OCI-LY7 (cell line): ENCODE measurements around the gene LRCH3. TPM values are rescaled to one million over a fixed set of nuclear protein-coding genes. Genes with fewer than 3 reads are reported as not detected.

Experiments used
- BruUV-seq: library from RNA; stranded (reverse); fragments of 400-500 nt; replicated peaks from 2 replicates; lab custom pipeline; 2021; lab: Mats Ljungman, UMichigan
- CTCF ChIA-PET: fragments of 300-600 bp; sonication (Branson Sonifier 250); formaldehyde crosslinking; loops from one replicate; lab custom pipeline; 2022; ENCODE audit warnings: antibody characterized with exemption; ENCODE audit not compliant: unreplicated experiment; lab: Charles Lee
- POLR2A ChIA-PET: fragments of 300-600 bp; sonication (Branson Sonifier 250); formaldehyde crosslinking; loops from one replicate; lab custom pipeline; 2022; ENCODE audit warnings: antibody characterized with exemption; lab: Charles Lee
- DNase-seq: peaks from one replicate; pipeline ENCODE4 v3.0.0-alpha.2; 2015; ENCODE audit warnings: low spot score
- H2AFZ ChIP-seq: fragments of 200-600 bp; sonication (generic), shearing (Covaris generic); 2 replicates; pipeline ENCODE4 v1.6.1; 2014; ENCODE audit warnings: mild to moderate bottlenecking, antibody characterized with exemption, low read length, moderate library complexity
- H3K27ac ChIP-seq: fragments of 200-600 bp; sonication (generic); 2 replicates; pipeline ENCODE4 v1.5.1; 2014; ENCODE audit warnings: mixed run types, low read depth, mild to moderate bottlenecking, moderate library complexity, low read length, inconsistent platforms; ENCODE audit not compliant: poor library complexity, severe bottlenecking
- H3K36me3 ChIP-seq: fragments of 200-600 bp; sonication (generic); 2 replicates; pipeline ENCODE4 v1.6.1; 2014; ENCODE audit warnings: mild to moderate bottlenecking, antibody characterized with exemption, low read length, moderate library complexity, mixed read lengths; ENCODE audit not compliant: insufficient read depth
- H3K4me1 ChIP-seq: fragments of 200-600 bp; sonication (generic); 2 replicates; pipeline ENCODE4 v1.5.1; 2014; ENCODE audit warnings: mild to moderate bottlenecking, low read length; ENCODE audit not compliant: insufficient read depth, poor library complexity, severe bottlenecking
- H3K4me2 ChIP-seq: fragments of 200-600 bp; sonication (generic); 2 replicates; pipeline ENCODE4 v1.6.1; 2014; ENCODE audit warnings: mild to moderate bottlenecking, low read length
- H3K4me3 ChIP-seq: fragments of 200-600 bp; sonication (generic); 2 replicates; pipeline ENCODE4 v1.5.1; 2014; ENCODE audit warnings: mild to moderate bottlenecking, low read depth, low read length; ENCODE audit not compliant: poor library complexity, severe bottlenecking
- H3K79me2 ChIP-seq: fragments of 200-600 bp; sonication (generic); 2 replicates; pipeline ENCODE4 v1.6.1; 2016; ENCODE audit warnings: low read depth, mild to moderate bottlenecking, low read length, moderate library complexity, mixed read lengths; ENCODE audit not compliant: insufficient read depth
- H3K9me2 ChIP-seq: fragments of 200-600 bp; sonication (generic); 2 replicates; pipeline ENCODE4 v1.6.1; 2016; ENCODE audit warnings: mild to moderate bottlenecking, low read length, mixed read lengths; ENCODE audit not compliant: insufficient read depth
- H3K9me3 ChIP-seq: fragments of 200-600 bp; sonication (generic); 2 replicates; pipeline ENCODE4 v1.6.1; 2014; ENCODE audit warnings: mild to moderate bottlenecking, mixed run types, low read length, mixed read lengths
- H4K20me1 ChIP-seq: fragments of 200-600 bp; sonication (generic); 2 replicates; pipeline ENCODE4 v1.6.1; 2014; ENCODE audit warnings: mild to moderate bottlenecking, antibody characterized with exemption, low read length, moderate library complexity, mixed read lengths; ENCODE audit not compliant: insufficient read depth
- EZH2phosphoT487 ChIP-seq: fragments of 200-600 bp; sonication (generic); IDR thresholded peaks from 2 replicates; pipeline ENCODE4 v1.6.1; 2018; ENCODE audit warnings: low read depth, borderline replicate concordance, mild to moderate bottlenecking, mixed run types, antibody characterized with exemption, low read length, moderate library complexity, mixed read lengths
- intact Hi-C: fragments of 100-400 bp; cut with micrococcal nuclease; formaldehyde crosslinking; loops from one replicate; pipeline ENCODE4 v1.10.0; 2022; ENCODE audit not compliant: unreplicated experiment
- total RNA-seq, 2 experiments: library from RNA; depleted of rRNA in 1 of 2; stranded (reverse); fragments of >200 nt in 1 of 2; shearing (Covaris generic) in 1 of 2; gene quantifications; 2 replicates each; pipeline ENCODE4 v1.2.3, GENCODE V29; 2014 to 2022
- TF ChIP-seq, protein P1 (sequence below): fragments of 200-600 bp; sonication (generic); conservative IDR thresholded peaks from 2 replicates; pipeline ENCODE4 v1.5.1; 2014; ENCODE audit warnings: mild to moderate bottlenecking, antibody characterized with exemption, low read length, moderate library complexity, mixed read lengths

Gene LRCH3
- total RNA-seq, 2 experiments from 2014 or later: 39.0 to 52.6 TPM

DNA sequence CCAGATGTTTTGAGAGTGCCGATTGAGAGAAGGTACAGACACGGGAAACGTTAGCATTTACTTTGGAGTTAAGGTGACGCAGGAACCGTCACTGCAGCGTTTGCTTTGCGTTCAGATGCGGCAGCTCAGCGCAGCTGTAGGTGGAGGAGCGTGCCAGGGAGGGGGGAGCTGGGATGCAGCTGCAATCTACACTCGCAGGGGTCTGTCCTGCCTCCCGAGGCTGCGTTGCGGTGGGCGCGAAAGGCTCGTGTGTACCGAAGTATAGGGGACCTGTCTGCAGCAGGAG, 41.8 kb upstream of the LRCH3 start:
- CTCF ChIA-PET: interaction anchor here (0.7 kb wide), 1 partner anchor 38 kb away, joined by 3 read pairs; no protein-coding TSS in a partner anchor

DNA sequence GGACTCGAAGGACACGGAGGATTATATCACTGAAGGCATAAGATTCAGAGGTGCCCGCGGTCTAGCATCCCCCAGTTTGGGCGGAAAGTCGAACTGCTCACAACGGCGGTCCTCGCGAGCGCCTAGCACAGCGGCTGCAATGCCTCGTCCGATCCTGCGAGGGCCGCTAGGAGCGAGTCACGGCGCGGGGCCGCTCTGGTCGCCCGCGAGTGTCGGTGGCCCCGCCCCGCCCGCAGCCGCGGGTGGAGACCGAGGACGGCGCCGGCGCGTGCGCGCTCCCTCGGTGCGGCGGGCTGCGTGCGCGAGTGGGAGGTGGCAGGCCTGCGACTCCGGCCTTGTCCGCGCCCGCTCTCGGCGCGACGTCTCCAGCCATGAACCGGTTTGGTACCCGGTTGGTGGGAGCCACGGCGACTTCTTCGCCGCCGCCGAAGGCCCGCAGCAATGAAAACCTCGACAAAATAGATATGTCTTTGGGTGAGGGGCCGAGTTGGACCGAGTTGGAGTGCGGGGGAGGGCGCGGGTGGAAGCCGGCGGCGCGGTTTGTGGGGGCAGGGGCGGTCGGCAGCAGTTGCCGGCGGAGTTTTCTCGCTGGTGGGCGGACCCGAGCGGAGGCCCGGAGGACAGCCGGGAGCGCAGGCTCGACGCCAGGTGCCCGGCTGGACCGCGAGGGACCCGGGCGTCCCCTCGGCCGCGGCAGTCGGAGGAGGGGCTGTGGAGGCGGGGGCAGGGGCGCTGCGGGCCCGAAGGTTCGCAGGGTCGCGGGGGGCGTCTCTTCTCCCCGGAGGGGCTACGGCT, 41.3 kb upstream of the LRCH3 start, which contains the start of gene FYTTD1:
TSS of gene FYTTD1 (plus strand) at position 283 of the 795 bp plus-strand sequence. CDS start at position 372, 89 bp downstream.
- Histone ChIP-seq H3K79me2 (peaks cover 43% of the 10 kb centered on the region), H2AFZ (peak within 1 kb of the TSS; percentile 84), H3K27ac (peak within 1 kb of the TSS; percentile 76), H4K20me1 (peaks cover 26% of the 10 kb centered on the region), H3K4me2 (peak within 1 kb of the TSS; percentile 86), H3K9me3 (no peaks in the 10 kb centered on the region), H3K36me3 (no peaks in the 10 kb centered on the region), H3K4me3 (peak within 1 kb of the TSS; percentile 89), H3K9me2 (no peaks in the 10 kb centered on the region), H3K4me1 (peaks cover 41% of the 10 kb centered on the region)
- POLR2A ChIA-PET: interaction anchor here (0.6 to 1.4 kb wide), 8 partner anchors 12 to 243 kb away, joined by 3 to 6 read pairs (median 4); no protein-coding TSS in a partner anchor
- TF ChIP-seq EZH2phosphoT487: no peak
- TF ChIP-seq, protein P1, sequence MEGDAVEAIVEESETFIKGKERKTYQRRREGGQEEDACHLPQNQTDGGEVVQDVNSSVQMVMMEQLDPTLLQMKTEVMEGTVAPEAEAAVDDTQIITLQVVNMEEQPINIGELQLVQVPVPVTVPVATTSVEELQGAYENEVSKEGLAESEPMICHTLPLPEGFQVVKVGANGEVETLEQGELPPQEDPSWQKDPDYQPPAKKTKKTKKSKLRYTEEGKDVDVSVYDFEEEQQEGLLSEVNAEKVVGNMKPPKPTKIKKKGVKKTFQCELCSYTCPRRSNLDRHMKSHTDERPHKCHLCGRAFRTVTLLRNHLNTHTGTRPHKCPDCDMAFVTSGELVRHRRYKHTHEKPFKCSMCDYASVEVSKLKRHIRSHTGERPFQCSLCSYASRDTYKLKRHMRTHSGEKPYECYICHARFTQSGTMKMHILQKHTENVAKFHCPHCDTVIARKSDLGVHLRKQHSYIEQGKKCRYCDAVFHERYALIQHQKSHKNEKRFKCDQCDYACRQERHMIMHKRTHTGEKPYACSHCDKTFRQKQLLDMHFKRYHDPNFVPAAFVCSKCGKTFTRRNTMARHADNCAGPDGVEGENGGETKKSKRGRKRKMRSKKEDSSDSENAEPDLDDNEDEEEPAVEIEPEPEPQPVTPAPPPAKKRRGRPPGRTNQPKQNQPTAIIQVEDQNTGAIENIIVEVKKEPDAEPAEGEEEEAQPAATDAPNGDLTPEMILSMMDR: peak; percentile 65
- CTCF ChIA-PET: interaction anchor here (0.7 kb wide), 1 partner anchor 39 kb away, joined by 3 read pairs; no protein-coding TSS in a partner anchor
- DNase-seq: peak; percentile 94
- BruUV-seq: no TSS peak
- intact Hi-C loops: loop anchor here (1.0 to 2.0 kb wide), 3 partner anchors 12 to 41 kb away; partner anchors contain the start of gene LRCH3

More for the DNA sequence above, 41.8 kb upstream of the LRCH3 start:
- no peaks in the 10 kb centered on the region for H3K9me3 ChIP-seq
- no TSS peak for BruUV-seq
- H3K36me3 ChIP-seq: no peaks in the 10 kb centered on the region
- POLR2A ChIA-PET: interaction anchor here (0.6 to 1.4 kb wide), 6 partner anchors 11 to 75 kb away, joined by 3 to 4 read pairs (median 3); no protein-coding TSS in a partner anchor
- H3K9me2 ChIP-seq: no peaks in the 10 kb centered on the region
- DNase-seq: peak; percentile 83
- peaks cover 41% of the 10 kb centered on the region for H3K4me1 ChIP-seq
- peaks cover 26% of the 10 kb centered on the region for H4K20me1 ChIP-seq
- intact Hi-C loops: loop anchor here (1.0 kb wide), 1 partner anchor 12 kb away; no protein-coding TSS in a partner anchor
- peaks cover 37% of the 10 kb centered on the region for H3K79me2 ChIP-seq
- no peak for TF ChIP-seq EZH2phosphoT487
- TF ChIP-seq, protein P1: no peak
- peak overlapping the region; percentile 76 for H3K27ac ChIP-seq
- H3K4me2 ChIP-seq: peak overlapping the region; percentile 86
- peak overlapping the region; percentile 89 for H3K4me3 ChIP-seq
- peak overlapping the region; percentile 84 for H2AFZ ChIP-seq
